ENCODE results near the gene CYP11A1.

The CYP11A1 gene

DNA sequence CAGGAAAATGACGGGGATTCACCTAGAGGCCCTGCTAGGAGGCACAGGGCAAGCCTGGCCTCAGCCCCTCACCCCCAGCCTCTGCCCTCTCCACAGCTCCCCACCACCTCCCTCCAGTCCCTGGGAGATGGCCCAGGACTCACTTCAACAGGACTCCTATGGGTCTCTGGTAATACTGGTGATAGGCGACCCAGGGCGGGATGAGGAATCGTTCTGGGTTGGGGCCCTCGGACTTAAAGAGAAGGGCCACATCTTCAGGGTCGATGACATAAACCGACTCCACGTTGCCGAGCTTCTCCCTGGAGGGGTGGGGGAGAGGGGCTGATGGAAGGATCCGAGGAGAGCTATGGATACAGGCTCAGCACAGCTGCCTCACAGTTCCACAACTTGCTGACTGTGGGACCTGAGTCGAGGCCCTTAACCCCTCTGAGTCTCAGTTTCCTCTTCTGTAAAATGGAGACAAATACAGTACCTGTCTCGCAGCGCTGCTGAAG, 19.6 kb downstream of the CYP11A1 start:
- DNase-seq (ENCODE audit: low read depth), result no peak

- no peak for DNase-seq (ENCODE audit: low read depth)
Measured at GRCh38 chr15:74345051-74345450, 22.4 kb downstream of the CYP11A1 start.

- DNase-seq (ENCODE audit: low read depth), result no peak
Measured at GRCh38 chr15:74343797-74344127, 23.7 kb downstream of the CYP11A1 start.

- DNase-seq (ENCODE audit: low read depth), result no peak
Measured at GRCh38 chr15:74343127-74343796, 24.2 kb downstream of the CYP11A1 start.

GRCh38 chr15:74340150-74340549, 27.3 kb downstream of the CYP11A1 start:
- no peak for DNase-seq (ENCODE audit: low read depth)

GRCh38 chr15:74339371-74339770, 28.1 kb downstream of the CYP11A1 start:
- no peak for DNase-seq (ENCODE audit: low read depth)

- DNase-seq (ENCODE audit: low read depth), result no peak
Measured at GRCh38 chr15:74338676-74339075, 28.8 kb downstream of the CYP11A1 start.

GRCh38 chr15:74337607-74338211, 29.7 kb downstream of the CYP11A1 start:
- no peak for DNase-seq (ENCODE audit: low read depth)

- DNase-seq (ENCODE audit: low read depth), result no peak
Measured at GRCh38 chr15:74337146-74337545, 30.3 kb downstream of the CYP11A1 start.

- no peak for DNase-seq (ENCODE audit: low read depth)
Measured at GRCh38 chr15:74336061-74337005, 31.1 kb downstream of the CYP11A1 start.

DNA sequence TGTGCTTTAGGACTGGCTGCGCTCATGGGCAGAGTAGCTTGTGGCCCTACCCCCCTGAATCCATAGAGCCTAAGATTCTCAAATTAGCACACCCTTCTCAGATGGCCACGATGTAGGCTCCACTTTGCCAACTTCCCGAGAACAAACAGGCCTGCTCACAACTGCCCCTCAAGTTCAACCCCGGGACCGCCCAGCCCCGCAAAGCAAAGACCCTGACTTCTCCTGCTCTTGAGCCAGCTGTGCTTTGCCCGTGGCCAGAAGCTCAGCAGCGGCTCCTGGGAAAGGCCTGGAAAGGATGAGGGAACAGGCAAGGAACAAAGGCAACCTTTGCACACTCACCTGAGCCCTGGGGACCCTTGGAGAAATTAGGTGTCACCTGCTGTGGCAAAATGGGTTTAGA, 32.0 kb downstream of the CYP11A1 start:
- no peak for DNase-seq (ENCODE audit: low read depth)

DNA sequence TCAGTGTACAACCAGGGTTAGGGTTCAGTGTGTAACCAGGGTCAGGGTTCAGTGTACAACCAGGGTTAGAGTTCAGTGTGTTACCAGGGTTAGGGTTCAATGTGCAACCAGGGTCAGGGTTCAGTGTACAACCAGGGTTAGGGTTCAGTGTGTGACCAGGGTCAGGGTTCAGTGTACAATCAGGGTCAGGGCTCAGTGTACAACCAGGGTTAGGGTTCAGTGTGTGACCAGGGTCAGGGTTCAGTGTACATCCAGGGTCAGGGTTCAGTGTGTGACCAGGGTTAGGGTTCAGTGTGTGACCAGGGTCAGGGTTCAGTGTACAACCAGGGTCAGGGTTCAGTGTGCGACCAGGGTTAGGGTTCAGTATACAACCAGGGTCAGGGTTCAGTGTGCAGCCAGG, 33.3 kb downstream of the CYP11A1 start:
- no peak for DNase-seq (ENCODE audit: low read depth)

DNA sequence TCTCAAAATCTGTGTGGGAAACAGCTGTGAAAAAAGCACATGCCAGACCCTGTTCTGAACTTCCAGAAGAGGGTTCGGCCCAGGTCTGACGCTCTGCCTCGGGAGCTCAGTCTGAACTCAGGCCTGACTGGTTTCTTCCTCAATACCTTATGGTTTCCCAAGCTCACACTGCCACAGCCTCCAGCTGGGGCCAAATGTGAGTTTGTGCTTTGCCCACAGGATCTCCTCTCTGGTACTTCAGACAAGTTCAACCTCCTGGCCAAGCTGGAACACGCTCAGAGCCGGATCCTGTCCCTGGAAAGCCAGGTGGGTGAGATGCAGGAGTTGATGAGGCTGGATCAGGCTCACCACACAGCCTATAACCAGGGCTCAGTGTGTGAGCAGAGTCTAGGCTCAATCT, 33.8 kb downstream of the CYP11A1 start:
- no peak for DNase-seq (ENCODE audit: low read depth)

DNA sequence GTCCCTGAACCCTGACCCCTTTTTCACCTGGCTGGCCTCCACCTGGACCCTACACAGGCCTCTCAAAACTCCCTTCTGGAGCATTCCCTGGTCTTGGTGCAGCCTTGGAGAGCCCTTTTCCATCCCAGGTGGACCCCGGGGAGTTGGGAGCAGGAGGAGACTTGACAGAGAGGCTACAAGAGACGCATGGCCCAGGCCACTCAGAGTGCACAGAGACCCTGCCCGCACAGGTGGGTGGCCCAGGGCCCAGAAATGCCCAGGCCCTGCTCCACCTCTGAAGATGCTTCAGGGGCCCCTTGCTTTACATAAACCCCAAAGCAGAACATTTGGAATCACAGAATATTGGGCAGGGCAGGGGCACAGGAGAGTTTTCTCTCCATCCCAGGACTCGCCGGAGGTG, 34.4 kb downstream of the CYP11A1 start:
- DNase-seq (ENCODE audit: low read depth), result no peak

DNA sequence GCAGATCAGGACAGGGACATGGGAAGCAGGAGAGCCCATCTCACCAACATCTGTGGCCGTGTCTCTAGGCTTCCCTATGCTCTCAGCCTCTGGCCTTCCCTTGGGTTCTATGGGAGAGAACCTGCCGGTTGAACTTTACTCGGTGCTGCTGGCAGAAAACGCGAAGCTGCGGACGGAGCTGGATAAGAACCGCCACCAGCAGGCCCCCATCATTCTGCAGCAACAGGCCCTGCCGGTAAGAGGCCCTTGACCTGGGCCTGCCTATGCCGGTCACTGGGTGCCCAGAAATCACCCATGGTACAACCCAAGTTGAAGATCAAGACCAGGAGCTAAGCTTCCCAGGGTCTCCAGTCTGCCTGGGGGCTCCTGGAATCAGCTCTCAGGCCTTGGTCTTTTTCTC, 34.8 kb downstream of the CYP11A1 start:
- DNase-seq (ENCODE audit: low read depth), result no peak

- DNase-seq (ENCODE audit: low read depth), result no peak
Measured at GRCh38 chr15:74332011-74332410, 35.4 kb downstream of the CYP11A1 start.

DNA sequence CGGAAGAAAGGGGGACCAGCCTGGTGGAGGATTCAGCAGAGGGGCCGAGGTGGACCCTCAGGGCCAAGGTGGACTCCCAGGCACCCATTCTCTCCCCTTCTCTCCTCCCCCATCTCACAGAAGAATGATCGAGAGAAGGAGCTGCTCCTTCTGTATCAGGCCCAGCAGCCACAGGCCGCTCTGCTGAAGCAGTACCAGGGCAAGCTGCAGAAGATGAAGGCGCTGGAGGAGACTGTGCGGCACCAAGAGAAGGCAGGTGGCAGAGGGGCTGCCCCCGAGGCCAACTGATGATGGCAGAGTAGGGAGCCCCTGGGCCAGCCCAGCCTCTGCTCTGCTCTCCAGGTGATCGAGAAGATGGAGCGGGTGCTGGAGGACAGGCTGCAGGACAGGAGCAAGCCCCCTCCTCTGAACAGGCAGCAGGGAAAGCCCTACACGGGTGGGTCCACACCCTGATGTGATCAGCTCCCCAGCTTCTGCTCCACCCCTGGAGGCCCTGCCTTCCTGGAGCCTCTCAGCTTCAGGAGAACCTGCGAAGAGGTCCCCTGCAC, 36.5 kb downstream of the CYP11A1 start:
- DNase-seq (ENCODE audit: low read depth), result no peak

GRCh38 chr15:74328331-74329056, 39.0 kb downstream of the CYP11A1 start:
- DNase-seq (ENCODE audit: low read depth), result no peak

DNA sequence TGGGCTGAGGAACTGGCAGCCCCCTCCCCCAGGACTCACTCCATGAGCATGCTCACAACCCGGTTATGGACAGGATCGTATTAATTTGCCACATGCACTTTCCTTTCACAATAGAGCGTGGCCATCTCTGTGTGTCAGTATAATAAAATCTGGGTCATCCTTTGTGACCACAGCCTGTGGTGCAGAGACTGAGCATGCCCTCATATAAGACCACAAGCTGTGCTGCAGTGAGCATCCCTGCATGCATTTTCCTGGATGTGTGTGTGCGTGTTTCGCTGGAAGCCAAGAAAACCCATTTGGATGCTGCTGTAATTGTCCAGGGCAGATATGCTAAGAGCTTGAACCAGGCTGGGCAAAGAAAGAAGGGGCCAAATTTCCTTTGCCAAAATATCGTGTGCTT, 39.7 kb downstream of the CYP11A1 start:
- DNase-seq (ENCODE audit: low read depth), result no peak

DNA sequence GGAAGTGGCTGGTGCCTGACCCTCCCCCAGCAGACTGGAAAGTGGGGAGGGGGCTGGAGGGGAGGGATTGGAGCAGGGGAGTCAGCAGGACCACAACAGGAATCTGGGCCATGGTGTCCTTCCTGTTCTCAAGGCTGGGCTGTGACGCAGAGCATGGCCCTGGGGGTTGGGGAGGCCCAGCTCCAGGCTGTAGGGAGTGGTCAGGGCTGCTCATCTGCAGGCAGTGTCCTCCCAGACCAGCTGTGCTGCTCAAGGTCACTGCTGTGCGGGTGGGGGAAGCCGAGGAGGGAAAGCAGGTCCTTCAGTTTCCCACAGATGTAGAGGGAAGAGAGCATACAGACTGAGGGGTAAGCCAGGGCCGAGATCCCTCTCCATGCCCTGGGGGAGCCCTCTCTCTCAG, 40.7 kb downstream of the CYP11A1 start:
- no peak for DNase-seq (ENCODE audit: low read depth)

- DNase-seq (ENCODE audit: low read depth), result no peak
Measured at GRCh38 chr15:74324714-74325113, 42.7 kb downstream of the CYP11A1 start.
